DMS79 treated with DMSO at 0.1 percent for 48 hours (cell line): ENCODE measurements around the gene DSCAML1.
"Not testable (repeated sequence)": the region's sequence is repeated elsewhere in the genome, so short reads cannot be mapped to it uniquely, and the experiment has no call there.

ENCODE experiments used
- DNase-seq: peaks from one replicate; lab custom pipeline; 2025; lab: John Stamatoyannopoulos, UW

The DSCAML1 gene

DNA sequence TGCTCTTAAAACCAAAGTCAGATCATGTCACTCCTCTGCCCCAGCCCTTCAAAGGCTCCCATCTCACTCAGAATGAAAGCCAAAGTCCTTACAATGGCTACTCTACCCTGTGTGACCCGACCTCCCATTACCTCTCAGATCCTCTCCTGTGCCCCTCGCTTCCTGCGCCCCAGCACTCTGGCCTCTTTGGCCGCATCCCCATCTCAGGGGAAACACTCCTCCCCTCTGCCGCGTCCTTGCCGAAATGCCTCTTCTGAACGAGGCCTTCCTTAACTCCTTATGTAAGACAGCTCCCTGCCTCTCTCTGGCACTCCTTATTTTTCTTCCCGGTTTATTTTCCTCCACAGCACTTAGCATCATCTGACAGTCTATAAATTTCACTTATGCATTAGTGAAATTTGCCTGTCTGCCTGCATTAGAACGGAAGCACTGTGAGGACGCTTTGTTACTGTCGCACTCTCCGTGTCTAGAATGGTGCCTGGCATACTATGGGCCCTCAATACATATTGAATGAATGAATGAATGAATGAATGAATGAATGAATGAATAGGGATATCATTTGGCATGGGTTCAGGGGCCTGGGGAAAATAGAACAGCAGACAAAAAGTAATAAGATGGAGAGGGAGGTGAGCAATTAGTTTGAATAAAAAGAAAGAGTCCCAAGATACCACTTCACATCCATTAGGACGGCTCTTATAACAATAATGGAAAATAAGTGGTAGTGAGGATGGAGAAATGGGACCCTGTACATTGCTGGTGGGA is 331.6 kb downstream of the DSCAML1 start:
- peak; percentile 99 for DNase-seq

DNA sequence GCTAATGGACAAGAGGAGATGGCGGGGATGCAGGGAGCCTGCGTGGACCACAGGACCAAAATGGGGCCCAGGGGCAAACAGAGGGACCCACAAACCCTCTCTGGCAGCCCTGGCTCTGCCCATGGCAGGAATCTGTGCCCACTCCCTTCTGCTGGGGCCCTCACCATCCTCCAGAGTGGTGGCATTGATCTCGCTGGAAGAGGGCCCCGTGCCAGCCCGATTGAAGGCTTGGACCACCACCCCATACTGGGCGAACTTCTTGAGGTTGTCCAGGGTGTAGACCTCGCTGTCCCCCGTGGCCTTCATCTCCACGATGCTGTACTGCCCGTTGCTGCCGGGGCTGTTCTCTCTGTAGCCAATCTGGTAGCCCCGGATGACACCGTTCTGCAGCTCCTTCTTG is 332.2 kb downstream of the DSCAML1 start:
- DNase-seq, result no peak

DNA sequence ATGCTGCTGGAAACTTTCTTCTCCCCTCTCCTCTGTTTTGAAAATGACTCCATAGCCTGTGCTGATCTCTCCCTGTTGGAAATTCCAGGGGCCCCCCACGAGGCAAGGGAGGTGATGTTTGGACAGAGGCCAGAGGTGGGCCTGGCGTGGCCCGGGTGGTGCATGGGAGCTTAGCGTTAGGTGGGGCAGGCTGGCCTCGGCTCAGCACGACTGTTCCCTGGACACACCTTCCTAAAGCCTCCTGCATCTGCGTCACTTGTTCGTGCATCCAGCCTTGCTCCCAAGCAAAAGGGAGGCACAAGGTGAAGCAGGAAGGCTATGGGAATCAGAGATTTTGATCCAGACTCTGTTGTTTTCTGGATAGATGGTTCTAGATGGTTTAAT is 334.2 kb downstream of the DSCAML1 start:
- no peak for DNase-seq

DNA sequence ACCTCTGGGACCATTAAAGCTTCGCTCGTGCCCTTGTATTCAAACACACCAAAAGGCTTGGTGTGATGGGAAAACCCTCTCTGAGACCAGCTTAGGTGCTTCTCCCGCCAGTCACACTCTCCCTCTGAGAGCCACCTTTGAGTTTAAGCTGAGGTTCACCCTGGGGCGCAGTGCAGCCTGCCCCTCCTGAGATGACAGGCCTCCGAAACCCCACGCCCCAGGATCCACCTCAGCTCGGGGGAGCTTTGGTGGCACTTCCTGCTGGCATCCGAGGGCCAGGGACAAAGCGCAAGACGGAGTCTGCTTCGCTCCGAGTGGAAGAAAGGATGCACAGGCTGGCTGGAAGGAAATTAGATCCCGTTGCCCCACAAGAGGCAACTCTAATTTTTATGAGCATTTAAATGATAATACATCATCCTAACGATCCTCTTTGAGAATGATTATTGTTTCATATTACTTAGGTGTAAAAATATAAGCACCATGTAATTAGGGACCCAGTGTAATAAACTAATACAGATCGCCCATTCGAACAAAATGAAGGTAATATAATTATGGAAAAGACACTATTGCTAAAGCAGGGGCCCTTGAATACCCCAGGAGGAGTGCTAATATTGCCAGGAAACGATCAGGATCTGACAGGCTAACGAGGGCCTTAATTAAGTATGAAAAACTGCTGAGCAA is 334.7 kb downstream of the DSCAML1 start:
- peak; percentile 34 for DNase-seq

DNA sequence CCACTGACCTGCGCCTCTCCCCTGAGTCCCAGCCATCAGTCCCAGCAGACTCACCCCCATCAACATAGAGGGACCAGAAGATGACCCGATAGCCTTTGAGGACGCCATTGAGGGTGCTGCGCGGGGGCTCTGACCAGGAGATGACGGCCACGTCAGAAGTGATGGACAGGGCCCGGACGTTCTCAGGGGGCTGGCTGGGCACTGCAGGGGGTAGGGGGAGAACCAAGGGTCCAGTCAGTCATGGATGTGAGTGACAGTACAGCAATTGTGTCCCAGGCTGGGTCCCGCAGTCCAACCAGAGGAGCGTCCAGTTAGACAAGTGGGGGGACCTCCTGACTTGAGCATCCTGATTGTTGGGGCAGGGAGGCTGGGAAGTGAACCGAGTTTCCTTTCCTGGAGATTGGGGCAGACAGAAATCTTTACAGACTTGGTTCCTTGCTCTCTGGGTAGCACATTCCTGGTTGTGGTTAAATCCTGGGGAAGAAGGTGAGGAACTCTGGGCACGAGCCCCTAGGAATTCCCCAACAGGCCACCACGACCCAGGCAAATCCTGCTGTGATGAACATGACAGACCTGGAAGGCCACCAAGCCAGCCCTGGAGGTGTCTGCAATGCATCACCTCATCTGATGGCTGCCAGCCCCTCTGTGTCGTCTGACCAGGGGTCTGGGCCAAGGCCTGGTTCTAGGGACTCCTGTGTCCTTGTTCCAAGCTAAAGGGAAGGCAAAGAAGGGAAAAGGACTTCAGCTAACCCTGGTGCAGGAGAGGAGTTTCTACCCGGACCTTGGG is 335.4 kb downstream of the DSCAML1 start:
- no peak for DNase-seq

DNA sequence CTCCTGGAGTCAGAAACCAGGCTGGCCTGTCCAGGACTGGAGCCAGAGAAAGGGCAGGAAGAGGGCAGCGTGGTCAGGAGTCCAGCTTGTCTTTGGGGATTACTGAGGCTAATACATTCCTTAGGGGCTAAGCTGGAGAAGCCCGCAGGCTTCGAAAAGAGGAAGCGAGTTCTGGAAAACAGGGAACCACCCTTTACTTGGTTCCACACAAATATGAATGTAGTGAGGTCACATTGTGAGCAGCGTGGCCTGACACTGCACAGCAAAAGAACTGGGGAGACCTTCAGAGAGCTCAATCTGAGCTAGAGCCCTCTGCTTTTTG is 337.1 kb downstream of the DSCAML1 start:
- DNase-seq, result no peak

DNA sequence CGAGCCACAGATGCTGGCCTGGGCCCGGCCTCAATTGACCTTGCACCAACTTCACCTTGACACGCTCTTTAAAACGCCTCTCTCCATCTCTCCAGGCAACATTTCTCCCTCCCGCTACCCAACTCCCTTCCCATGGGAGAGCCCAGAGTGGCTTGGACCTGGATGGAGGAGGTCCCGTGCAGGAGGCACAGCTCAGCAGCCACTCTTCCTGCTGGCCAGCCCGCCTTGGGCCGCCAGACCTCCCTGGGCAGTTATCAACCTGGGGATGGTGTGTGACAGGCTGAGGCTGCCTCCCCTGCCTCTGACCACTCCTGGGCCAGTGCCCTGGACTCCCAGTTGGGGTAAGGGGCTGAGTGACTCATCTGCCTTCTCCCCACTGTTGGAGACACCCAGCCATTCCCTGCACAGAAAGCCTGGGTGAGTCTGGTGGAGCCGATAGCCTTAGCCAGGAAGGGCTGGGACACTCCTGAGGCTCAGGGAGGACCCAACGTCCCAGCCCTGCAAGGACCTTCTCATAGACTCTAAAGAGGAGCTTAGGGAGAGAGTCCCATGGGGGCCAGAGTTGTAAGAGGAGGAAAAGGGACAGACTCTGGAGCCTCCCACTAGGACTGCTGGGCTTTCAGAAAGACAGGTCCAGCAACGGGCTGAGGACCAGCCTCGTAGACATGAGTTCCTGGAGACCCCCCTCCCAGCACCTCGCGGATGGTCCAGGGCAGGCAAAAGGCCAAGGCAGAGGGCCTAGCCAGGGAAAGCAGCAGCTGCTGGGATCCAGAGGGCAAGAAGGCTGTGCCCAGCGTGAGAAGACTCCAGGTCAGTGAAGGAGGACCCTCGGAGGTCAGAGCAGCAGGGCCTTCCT is 337.7 kb downstream of the DSCAML1 start:
- no peak for DNase-seq

DNA sequence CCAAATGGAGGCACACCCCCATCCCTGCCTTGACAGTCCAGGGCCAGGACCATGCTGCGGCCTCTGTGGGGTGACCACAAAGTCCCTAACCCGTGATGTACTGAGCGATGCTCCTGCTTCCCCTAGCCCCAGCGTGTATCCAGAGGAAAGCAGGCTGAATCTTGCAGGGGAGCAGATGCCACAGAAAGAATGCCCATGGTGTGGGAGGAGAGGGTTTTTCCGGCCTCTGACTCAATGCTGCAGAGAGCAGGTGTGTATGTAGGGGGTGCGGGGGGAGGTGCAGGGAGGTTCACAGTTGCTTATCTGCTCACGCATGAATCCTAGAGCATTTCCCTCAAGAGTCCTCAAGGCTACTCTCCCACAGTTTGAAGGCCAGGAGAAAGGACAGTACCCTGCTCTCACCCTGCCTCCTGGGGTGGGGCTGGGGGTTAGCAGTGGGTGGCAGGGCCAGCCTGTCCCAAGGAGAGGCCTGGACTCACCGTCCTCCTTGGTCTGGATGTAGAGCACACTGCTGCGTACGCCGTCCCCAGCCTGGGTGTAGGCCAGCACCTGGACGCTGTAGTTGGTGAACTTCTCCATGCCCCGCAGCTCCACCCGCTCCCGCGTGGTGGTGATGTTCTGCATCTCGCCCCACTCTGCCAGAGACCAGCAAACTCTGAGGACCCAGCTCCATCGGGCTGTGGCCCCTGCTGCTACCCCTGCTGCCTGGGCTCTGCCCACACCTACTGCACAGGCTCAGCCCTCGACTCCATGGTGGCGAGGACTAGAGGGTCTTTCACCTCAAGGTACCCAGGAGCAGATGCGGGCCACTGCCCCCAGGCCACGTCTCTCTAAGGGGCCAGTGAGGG is 338.5 kb downstream of the DSCAML1 start:
- peak; percentile 81 for DNase-seq

DNA sequence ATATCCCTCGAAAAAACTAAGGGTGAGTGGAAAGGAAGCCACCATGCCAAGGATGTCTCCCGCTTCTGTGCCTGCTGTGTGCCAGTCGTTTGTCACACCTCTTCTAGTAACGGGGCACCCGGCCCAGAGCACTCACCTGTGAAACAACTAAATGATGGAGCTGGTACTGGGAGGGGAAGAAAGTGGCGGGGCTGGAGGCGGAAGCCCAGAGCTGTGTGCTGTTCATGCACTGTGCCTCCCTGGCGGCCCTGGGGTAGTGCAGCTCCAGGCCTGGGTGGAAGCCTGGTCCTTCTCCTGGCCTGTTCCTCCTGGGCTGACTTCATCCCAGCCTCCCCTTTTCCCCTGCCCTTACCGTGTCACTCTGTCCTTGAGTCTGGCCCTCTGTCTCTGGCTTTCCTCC is 339.2 kb downstream of the DSCAML1 start:
- DNase-seq, result peak; percentile 90

DNA sequence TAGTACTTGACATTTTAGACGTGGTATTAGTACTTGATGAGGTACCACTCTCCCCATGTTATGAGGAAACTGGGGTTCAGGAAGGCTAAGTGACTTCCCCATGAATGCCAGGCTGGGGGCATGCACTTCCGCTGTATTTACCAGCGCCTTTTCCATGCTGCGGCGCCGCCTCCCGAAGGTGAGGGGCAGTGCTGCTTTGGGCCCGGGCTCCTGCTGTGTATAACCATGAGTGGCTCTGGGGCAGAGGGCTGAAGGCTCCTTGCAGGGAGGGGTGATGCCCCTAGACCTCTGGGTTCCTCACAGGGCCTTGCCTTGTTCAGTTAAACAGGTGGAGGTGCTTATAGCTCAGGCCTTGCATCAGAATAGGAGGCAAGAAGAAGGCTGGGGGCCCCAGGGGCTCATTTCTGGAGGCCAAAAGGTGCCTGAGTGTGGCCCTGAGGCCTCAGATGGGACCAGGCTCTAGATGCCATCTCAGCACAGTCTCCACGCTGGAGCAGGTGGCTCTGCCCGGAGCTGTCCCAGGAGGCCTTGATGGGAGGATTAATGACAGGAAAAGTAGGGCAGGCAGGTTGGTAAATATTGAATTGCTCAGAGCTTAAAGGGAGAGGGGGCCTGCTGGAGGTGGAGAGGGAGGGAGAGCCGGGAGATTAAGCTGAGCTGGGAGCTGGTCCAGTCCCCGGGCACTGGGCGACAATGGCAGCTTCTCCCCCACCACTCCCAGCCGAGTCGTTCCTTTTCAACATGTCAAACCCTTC is 339.8 kb downstream of the DSCAML1 start:
- DNase-seq, result peak; percentile 90

DNA sequence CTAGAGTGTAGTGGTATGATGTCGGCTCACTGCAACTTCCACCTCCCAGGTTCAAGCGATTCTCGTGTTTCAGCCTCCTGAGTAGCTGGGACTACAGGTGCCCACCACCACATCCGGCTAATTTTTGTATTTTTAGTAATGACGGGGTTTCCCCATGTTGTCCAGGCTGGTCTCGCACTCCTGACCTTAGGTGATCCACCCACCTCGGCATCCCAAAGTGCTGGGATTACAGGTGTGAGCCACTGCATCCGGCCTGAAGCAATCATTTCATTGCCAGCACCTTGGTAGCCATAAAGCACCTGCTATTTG is 340.3 kb downstream of the DSCAML1 start:
- DNase-seq, result not testable (repeated sequence)

DNA sequence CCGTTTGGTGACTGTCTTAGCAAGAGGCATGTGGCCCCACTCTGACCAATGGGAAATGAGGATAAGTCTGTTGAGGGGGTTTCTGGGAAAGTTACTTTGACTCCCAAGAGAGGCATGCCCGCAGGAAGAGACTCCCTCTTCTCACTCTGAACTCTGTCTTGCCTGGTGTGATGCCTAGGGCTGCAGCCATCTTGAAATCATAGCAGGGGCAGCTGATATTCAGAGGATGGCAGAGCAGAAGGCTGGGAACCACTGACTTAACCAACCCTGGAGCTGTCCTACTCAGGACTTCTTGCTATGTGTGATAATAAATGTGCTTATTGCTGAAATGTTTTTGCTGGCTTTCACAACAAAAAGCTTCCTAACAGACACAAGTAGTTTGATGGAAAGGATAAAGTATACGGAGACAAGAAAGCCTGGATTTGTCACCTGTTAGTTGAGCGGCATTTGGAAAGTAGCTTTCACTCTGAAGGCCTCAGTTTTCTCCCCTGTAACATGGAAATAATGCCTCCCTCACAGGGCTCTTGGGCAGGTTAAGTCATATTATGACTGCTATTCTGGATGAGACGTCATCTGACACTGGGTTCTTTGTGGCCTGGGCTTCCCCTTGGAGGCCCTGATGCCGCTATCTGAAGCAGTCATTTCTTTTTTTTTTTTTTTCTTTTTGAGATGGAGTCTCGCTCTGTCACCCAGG is 340.8 kb downstream of the DSCAML1 start:
- no peak for DNase-seq

DNA sequence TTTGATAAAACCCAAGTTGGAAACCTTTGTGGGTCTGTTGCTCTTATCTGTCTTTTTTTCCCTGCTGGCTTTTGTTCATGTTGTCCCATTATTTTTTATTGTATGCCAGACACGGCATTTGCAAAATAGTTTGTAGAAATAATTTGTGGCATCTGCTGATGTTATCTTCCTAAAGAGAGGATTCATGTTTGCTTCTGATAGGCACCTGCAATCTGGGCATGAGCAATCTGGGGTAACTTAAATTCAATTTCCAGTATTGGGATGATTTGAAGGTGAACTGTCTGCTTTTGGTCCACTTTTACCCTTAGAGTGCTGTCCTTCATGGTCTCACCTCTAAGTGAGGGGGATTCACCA is 342.5 kb downstream of the DSCAML1 start:
- DNase-seq, result no peak

DNA sequence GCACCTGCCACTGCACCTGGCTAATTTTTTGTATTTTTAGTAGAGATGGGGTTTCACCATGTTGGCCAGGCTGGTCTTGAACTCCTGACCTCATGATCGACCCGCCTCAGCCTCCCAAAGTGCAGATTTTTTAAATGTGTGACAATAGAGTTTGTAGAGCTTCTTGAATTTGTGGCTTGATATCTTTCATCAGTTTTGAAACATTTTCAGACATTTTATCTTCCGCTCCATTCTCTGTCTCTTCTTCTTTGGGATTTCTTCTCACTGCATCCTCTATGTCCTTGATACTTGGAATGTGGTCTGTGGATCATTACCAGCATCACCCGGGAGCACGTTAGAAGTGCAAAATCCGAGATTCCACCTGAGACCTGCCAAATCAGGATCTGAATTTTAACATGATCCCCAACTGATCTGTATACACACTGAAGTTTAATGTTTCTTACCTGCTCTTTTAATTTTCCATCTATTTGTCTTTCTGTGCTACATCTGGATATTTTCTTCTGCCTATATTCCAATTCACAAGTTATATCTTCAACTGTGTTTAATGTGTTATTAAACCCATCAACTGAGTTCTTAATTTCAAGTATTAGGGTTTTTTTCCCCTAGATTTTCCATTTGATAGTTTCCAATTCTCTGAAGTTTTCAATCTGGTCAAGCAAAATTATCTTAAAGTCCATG is 343.0 kb downstream of the DSCAML1 start:
- no peak for DNase-seq

DNA sequence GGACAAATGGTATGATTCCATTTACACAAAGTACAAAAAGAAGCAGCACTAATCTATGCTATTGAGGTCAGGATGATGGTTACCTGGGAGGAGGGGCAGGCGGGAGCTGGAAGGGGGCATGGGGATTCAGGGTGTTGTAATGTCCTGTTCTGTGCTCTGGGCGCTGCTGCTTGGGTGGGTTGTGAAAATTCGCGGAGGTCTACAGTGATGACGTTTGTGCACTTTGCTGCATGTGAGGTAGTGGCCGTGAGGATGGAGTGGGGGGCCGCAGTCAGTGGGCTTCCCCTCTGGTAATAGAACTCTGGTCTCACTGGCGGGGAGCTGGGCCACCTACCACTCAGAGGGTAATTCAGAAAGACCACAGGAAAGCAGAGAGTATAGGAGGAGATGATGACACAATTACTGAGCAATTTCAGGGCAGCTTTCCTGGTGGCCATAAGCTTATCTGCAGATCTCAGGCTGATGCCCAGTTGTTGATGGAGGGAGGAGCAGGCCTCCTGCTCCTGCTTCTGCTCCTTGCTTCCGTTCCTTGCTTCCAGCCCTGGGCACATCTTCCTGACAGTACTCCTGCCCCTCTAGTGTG is 347.8 kb downstream of the DSCAML1 start:
- DNase-seq, result no peak

DNA sequence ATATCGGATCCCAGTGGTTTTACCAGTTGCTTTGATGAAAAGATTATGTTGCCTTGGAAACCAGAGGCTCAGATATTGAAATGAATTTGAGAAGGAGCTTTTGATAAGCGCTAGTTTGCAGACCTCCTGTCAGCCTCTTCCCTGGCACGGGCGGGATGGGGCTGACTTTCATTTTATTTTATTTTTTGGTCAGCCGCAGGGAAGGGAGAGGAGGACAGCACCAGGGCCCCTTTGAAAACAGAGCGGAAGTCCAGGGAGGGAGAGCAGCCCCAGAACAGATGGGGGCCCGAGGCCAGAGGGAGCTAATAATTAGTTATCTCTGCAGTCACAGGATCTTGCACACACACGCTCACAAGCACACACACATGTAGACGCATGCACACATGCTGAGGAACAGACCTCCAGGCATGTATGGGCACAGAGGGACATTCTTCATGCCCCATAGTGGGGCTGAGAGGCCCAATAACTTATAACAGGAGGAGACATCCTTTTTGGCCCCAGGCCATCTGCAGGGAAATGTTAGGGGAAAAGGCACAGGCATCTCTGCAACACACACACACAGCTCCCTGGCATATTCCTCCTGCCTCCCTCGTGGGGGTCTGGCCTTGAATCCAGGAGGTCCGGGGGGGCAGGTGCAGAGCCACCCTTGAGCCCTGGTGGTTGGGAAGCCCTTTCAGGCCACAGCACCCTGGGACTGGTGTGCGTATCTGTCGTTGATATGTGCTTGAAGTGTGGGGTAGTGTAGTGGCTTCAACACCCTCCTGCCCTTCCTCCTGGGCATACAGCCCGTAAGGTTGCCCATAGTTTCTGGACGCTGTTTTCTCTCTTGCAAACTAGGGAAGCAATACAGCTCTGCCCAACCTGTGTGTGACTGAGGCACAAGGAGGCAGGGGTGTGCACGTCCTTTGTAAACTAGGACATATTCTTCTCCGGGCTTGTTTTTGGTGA is 352.0 kb downstream of the DSCAML1 start:
- DNase-seq, result peak; percentile 43

DNA sequence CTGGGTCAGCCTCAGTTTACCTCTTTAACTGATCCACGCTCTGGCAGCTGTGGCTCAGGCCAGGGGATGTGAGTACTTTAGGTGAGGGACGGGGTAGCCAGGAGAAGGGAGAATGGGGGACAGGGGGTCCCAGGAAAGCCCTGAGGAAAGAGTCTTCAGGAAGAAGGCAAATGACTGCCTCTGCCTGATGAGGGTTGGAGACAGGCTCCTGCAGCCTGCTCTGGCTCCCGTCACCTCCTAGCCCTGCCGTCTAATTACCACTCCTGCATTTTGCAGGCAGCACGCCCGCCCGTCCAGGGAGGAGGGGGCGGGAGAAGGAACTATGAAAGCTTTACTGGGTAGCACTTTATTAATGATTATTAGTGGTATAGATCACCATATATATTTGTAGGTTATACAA is 352.8 kb downstream of the DSCAML1 start:
- DNase-seq, result peak; percentile 48
